HEK293T (cell line): ENCODE results near the gene EVA1A.

ENCODE experiments used
- CTCF ChIA-PET: fragments of 350-600 bp; formaldehyde crosslinking; extraction: SDS; loops from one replicate; lab custom pipeline; 2021; ENCODE audit warnings: antibody characterized with exemption, inconsistent platforms; lab: Yijun Ruan, JAX
- POLR2A ChIA-PET: fragments of 350-600 bp; formaldehyde crosslinking; extraction: SDS; loops from one replicate; lab custom pipeline; 2020; ENCODE audit warnings: antibody characterized with exemption, inconsistent platforms; lab: Yijun Ruan, JAX
- DNase-seq: peaks from one replicate; pipeline ENCODE4 v3.0.0; 2012; ENCODE audit warnings: mixed read lengths; ENCODE audit errors: extremely low spot score
- ELF4 ChIP-seq: fragments of 450-650 bp; IDR thresholded peaks from 2 replicates; pipeline ENCODE4 v1.6.1; 2017; ENCODE audit warnings: antibody characterized with exemption
- FOXA1 ChIP-seq: fragments of 450-650 bp; IDR thresholded peaks from 2 replicates; pipeline ENCODE4 v1.6.1; 2016; ENCODE audit warnings: mild to moderate bottlenecking
- FOXK2 ChIP-seq: fragments of 450-650 bp; IDR thresholded peaks from 2 replicates; pipeline ENCODE4 v1.6.1; 2016; ENCODE audit warnings: mild to moderate bottlenecking
- FOXM1 ChIP-seq: fragments of 450-650 bp; IDR thresholded peaks from 2 replicates; pipeline ENCODE4 v1.6.1; 2017; ENCODE audit warnings: mild to moderate bottlenecking, borderline replicate concordance
- HDGF ChIP-seq: fragments of 450-650 bp; IDR thresholded peaks from 2 replicates; pipeline ENCODE4 v1.6.1; 2017; ENCODE audit warnings: antibody characterized with exemption, borderline replicate concordance
- L3MBTL2 ChIP-seq: fragments of 450-650 bp; conservative IDR thresholded peaks from 2 replicates; pipeline ENCODE4 v1.6.1; 2016; ENCODE audit warnings: mild to moderate bottlenecking
- LEF1 ChIP-seq: fragments of 450-650 bp; IDR thresholded peaks from 2 replicates; pipeline ENCODE4 v1.6.1; 2017; ENCODE audit warnings: mild to moderate bottlenecking, borderline replicate concordance
- NFRKB ChIP-seq: fragments of 450-650 bp; IDR thresholded peaks from 2 replicates; pipeline ENCODE4 v1.6.1; 2016; ENCODE audit warnings: mild to moderate bottlenecking, moderate library complexity
- SUZ12 ChIP-seq: fragments of 450-650 bp; IDR thresholded peaks from 2 replicates; pipeline ENCODE4 v1.6.1; 2016; ENCODE audit warnings: mild to moderate bottlenecking
- TARDBP ChIP-seq: fragments of 450-650 bp; IDR thresholded peaks from 2 replicates; pipeline ENCODE4 v1.6.1; 2016
- ZNF384 ChIP-seq: fragments of 450-650 bp; IDR thresholded peaks from 2 replicates; pipeline ENCODE4 v1.6.1; 2016

EVA1A gene

GRCh38 chr2:75447176-75447575 is 113.6 kb downstream of the EVA1A start:
- CTCF ChIA-PET = no interaction called here
- no peak for DNase-seq
- TF ChIP-seq FOXK2 = no peak
- no peak for TF ChIP-seq TARDBP
- TF ChIP-seq NFRKB = no peak
- no peak for TF ChIP-seq FOXM1
- no peak for TF ChIP-seq LEF1
- no peak for TF ChIP-seq HDGF
- TF ChIP-seq SUZ12 = no peak
- no peak for TF ChIP-seq ZNF384
- no peak for TF ChIP-seq ELF4
- no peak for TF ChIP-seq FOXA1
- TF ChIP-seq L3MBTL2 = no peak
- POLR2A ChIA-PET = no interaction called here
